ENCODE data around the gene FIGLA. TPM values are rescaled to one million over a fixed set of nuclear protein-coding genes. Genes with fewer than 3 reads are reported as not detected.

FIGLA gene
- total and polyA plus RNA-seq, 2 experiments from 2014 or later = not detected

GRCh38 chr2:70748002-70748784, 42.2 kb downstream of the FIGLA start:
- DNase-seq (ENCODE audit: low read depth in 1 of 2, low spot score in 1 of 2) = peak in 1 of 2 donors; percentile 50
- Histone ChIP-seq H3K27ac (no peak overlapping the region), H3K4me1 (ENCODE audit: low read depth) (peaks cover 19% of the 10 kb centered on the region), H3K4me3 (no peak overlapping the region), H3K27me3 (no peaks in the 10 kb centered on the region), H3K9me3 (ENCODE audit: low read depth) (no peaks in the 10 kb centered on the region), H3K36me3 (no peaks in the 10 kb centered on the region)
- TF ChIP-seq CTCF (IDR thresholded peaks at IDR 0.05; ENCODE audit: low read depth, low read length) = no peak

GRCh38 chr2:70747284-70747683, 43.2 kb downstream of the FIGLA start:
- no peak for DNase-seq (ENCODE audit: low read depth in 1 of 2, low spot score in 1 of 2)
- no peaks in the 10 kb centered on the region for H3K36me3 ChIP-seq
- peaks cover 11% of the 10 kb centered on the region for H3K4me1 ChIP-seq (ENCODE audit: low read depth)
- H3K9me3 ChIP-seq (ENCODE audit: low read depth) = no peaks in the 10 kb centered on the region
- no peaks in the 10 kb centered on the region for H3K27me3 ChIP-seq
- no peak overlapping the region for H3K4me3 ChIP-seq
- TF ChIP-seq CTCF (IDR thresholded peaks at IDR 0.05; ENCODE audit: low read depth, low read length) = no peak
- H3K27ac ChIP-seq = no peak overlapping the region

GRCh38 chr2:70746094-70746974, 44.1 kb downstream of the FIGLA start:
- peaks cover 7% of the 10 kb centered on the region for H3K4me1 ChIP-seq (ENCODE audit: low read depth)
- TF ChIP-seq CTCF (IDR thresholded peaks at IDR 0.05; ENCODE audit: low read depth, low read length) = no peak
- H3K27me3 ChIP-seq = no peaks in the 10 kb centered on the region
- H3K9me3 ChIP-seq (ENCODE audit: low read depth) = no peaks in the 10 kb centered on the region
- no peak overlapping the region for H3K4me3 ChIP-seq
- H3K36me3 ChIP-seq = no peaks in the 10 kb centered on the region
- DNase-seq (ENCODE audit: low read depth in 1 of 2, low spot score in 1 of 2) = no peak
- no peak overlapping the region for H3K27ac ChIP-seq

- H3K27me3 ChIP-seq = no peaks in the 10 kb centered on the region
- H3K27ac ChIP-seq = no peak overlapping the region
- H3K4me1 ChIP-seq (ENCODE audit: low read depth) = peaks cover 7% of the 10 kb centered on the region
- H3K4me3 ChIP-seq = no peak overlapping the region
- no peak for TF ChIP-seq CTCF (IDR thresholded peaks at IDR 0.05; ENCODE audit: low read depth, low read length)
- H3K9me3 ChIP-seq (ENCODE audit: low read depth) = no peaks in the 10 kb centered on the region
- no peak for DNase-seq (ENCODE audit: low read depth in 1 of 2, low spot score in 1 of 2)
- H3K36me3 ChIP-seq = no peaks in the 10 kb centered on the region
Measured at GRCh38 chr2:70745276-70745825, 45.1 kb downstream of the FIGLA start.

GRCh38 chr2:70744397-70744796, 46.0 kb downstream of the FIGLA start:
- Histone ChIP-seq H3K4me3 (no peak overlapping the region), H3K27me3 (no peaks in the 10 kb centered on the region), H3K9me3 (ENCODE audit: low read depth) (no peaks in the 10 kb centered on the region), H3K4me1 (ENCODE audit: low read depth) (peaks cover 7% of the 10 kb centered on the region), H3K27ac (no peak overlapping the region), H3K36me3 (no peaks in the 10 kb centered on the region)
- DNase-seq (ENCODE audit: low read depth in 1 of 2, low spot score in 1 of 2) = no peak
- TF ChIP-seq CTCF (IDR thresholded peaks at IDR 0.05; ENCODE audit: low read depth, low read length) = no peak
